Stomach (tissue), 9 donors: ENCODE data around the gene ELN. TPM values are rescaled to one million over a fixed set of nuclear protein-coding genes. Genes with fewer than 3 reads are reported as not detected.

Experiments
- DNase-seq, 2 donors: peaks; one replicate each; pipeline versions ENCODE4 v3.0.0 to v3.0.0-alpha.2; 2013 to 2019
- H3K27ac ChIP-seq, 5 donors: fragments of 200-600 bp in 4 of 5; sonication (generic) in 4 of 5; one replicate each; pipeline ENCODE4 v1.5.1; 2013 to 2019; ENCODE audit warnings: mild to moderate bottlenecking in 1 of 5, moderate library complexity in 1 of 5
- H3K27me3 ChIP-seq, 3 donors: fragments of 200-600 bp; sonication (generic); one replicate each; pipeline ENCODE4 v1.5.1; 2017 to 2019; ENCODE audit warnings: mixed run types in 1 of 3
- H3K36me3 ChIP-seq, 4 donors: fragments of 200-600 bp; sonication (generic); 1 replicate in 3 of 4; 2 replicates in 1 of 4; pipeline ENCODE4 v1.5.1; 2016 to 2019
- H3K4me1 ChIP-seq, 4 donors: fragments of 200-600 bp; sonication (generic); one replicate each; pipeline ENCODE4 v1.5.1; 2016 to 2019
- H3K4me3 ChIP-seq, 4 donors: fragments of 200-600 bp; sonication (generic) in 3 of 4; one replicate each; pipeline ENCODE4 v1.5.1; 2016 to 2019; ENCODE audit warnings: mild to moderate bottlenecking in 1 of 4
- H3K9me3 ChIP-seq, 4 donors: fragments of 200-600 bp; sonication (generic); one replicate each; pipeline ENCODE4 v1.5.1; 2016 to 2019
- CTCF ChIP-seq, 7 experiments: fragments of 450-650 bp in 4 of 7; fragments of 200-600 bp in 3 of 7; sonication (generic) in 3 of 7; IDR thresholded peaks; one replicate each; pipeline ENCODE4 v1.5.1; 2016 to 2019; ENCODE audit warnings: antibody characterized with exemption in 7 of 7, control low read depth in 2 of 7, mild to moderate bottlenecking in 1 of 7
- EP300 ChIP-seq: sonication (generic); formaldehyde crosslinking; IDR thresholded peaks from one replicate; pipeline ENCODE4 v1.6.1; 2017; ENCODE audit warnings: antibody characterized with exemption
- POLR2A ChIP-seq, 4 donors: fragments of 450-650 bp; IDR thresholded peaks; one replicate each; pipeline ENCODE4 v1.6.1; 2016; ENCODE audit warnings: antibody characterized with exemption in 4 of 4, control low read depth in 2 of 4, mild to moderate bottlenecking in 1 of 4, moderate library complexity in 1 of 4
- POLR2AphosphoS5 ChIP-seq, 3 donors: sonication (generic); formaldehyde crosslinking; IDR thresholded peaks; one replicate each; pipeline ENCODE4 v1.6.1; 2016; ENCODE audit warnings: antibody characterized with exemption in 3 of 3
- WGBS, 5 donors: extraction: QIAGEN DNeasy Blood & Tissue Kit in 3 of 5; methylation state at CpG; one replicate each; pipeline versions ENCODE4 v1.1.5 to v1.1.7; 2013 to 2018; 5-methylcytosine and 5-hydroxymethylcytosine counted together
- intact Hi-C: fragments of 100-400 bp; cut with DNase I; formaldehyde crosslinking; loops from one replicate; pipeline ENCODE4 v1.15.1; 2023; ENCODE audit warnings: low total_unique reads
- polyA plus RNA-seq, 3 donors: library from polyadenylated mRNA; stranded (reverse); fragments of 200-250 nt; gene quantifications; one replicate each; pipeline ENCODE4 v1.2.3, GENCODE V29; 2013
- total RNA-seq, 5 donors: library from RNA; depleted of rRNA; stranded (reverse); fragments of >200 nt; gene quantifications; one replicate each; pipeline versions ENCODE4 v1.1.0 to v1.2.3, GENCODE V29; 2014 to 2016
- donor health status: healthy with polysubstance abuse.
- donor health status: Bipolar disorder and iron deficiency.
- donor health status: healthy.

ELN gene
- total and polyA plus RNA-seq, 8 donors = 19.4 to 274 (median 66.5) TPM

- intact Hi-C loops = no loop called here
- no peak for DNase-seq
- TF ChIP-seq POLR2A (IDR thresholded peaks at IDR 0.05) (no peak), POLR2AphosphoS5 (IDR thresholded peaks at IDR 0.05) (no peak), CTCF (IDR thresholded peaks at IDR 0.05) (no peak), EP300 (no peak)
- 77 to 86% (median 80%) methylated on average over 7 of the region's 7 CpGs for WGBS, 5 donors
- Histone ChIP-seq H3K36me3 (no peaks in the 10 kb centered on the region), H3K4me1 (peaks cover 24 to 59% (median 44%) of the 10 kb centered on the region in 4 donors), H3K4me3 (no peak overlapping the region), H3K27ac (no peak overlapping the region), H3K9me3 (no peaks in the 10 kb centered on the region), H3K27me3 (peaks cover 0 to 6% (median 0%) of the 10 kb centered on the region in 3 donors)
Observed at GRCh38 chr7:73981933-73982332, 46.0 kb upstream of the ELN start.

- no peak for TF ChIP-seq EP300
- TF ChIP-seq POLR2A (IDR thresholded peaks at IDR 0.05) = no peak
- TF ChIP-seq CTCF (IDR thresholded peaks at IDR 0.05) = no peak
- peak in 2 of 3 donors; percentile 42 to 58 for TF ChIP-seq POLR2AphosphoS5 (IDR thresholded peaks at IDR 0.05)
- intact Hi-C loops = no loop called here
- H3K27ac ChIP-seq = peak overlapping the region in 2 of 5 donors; percentile 34 to 80
- DNase-seq = peak in 1 of 2 donors; percentile 87
- no peaks in the 10 kb centered on the region for H3K9me3 ChIP-seq
- 73 to 81% (median 78%) methylated on average over 13 to 22 of the region's 22 CpGs for WGBS, 5 donors
- no peak overlapping the region for H3K4me3 ChIP-seq
- H3K27me3 ChIP-seq = peaks cover 0 to 6% (median 0%) of the 10 kb centered on the region in 3 donors
- H3K36me3 ChIP-seq = no peaks in the 10 kb centered on the region
- peaks cover 23 to 55% (median 33%) of the 10 kb centered on the region in 4 donors for H3K4me1 ChIP-seq
Observed at GRCh38 chr7:73983437-73984164, 44.4 kb upstream of the ELN start.

- no peaks in the 10 kb centered on the region for H3K9me3 ChIP-seq
- H3K27me3 ChIP-seq = peaks cover 0 to 6% (median 0%) of the 10 kb centered on the region in 3 donors
- intact Hi-C loops = no loop called here
- peak in 1 of 2 donors; percentile 2 for DNase-seq
- 87 to 92% (median 91%) methylated on average over 19 of the region's 19 CpGs for WGBS, 5 donors
- H3K27ac ChIP-seq = peak overlapping the region in 2 of 5 donors; percentile 78 to 80
- no peak overlapping the region for H3K4me3 ChIP-seq
- H3K4me1 ChIP-seq = peaks cover 17 to 47% (median 23%) of the 10 kb centered on the region in 4 donors
- TF ChIP-seq EP300 = no peak
- TF ChIP-seq CTCF (IDR thresholded peaks at IDR 0.05) = no peak
- TF ChIP-seq POLR2AphosphoS5 (IDR thresholded peaks at IDR 0.05) = no peak
- no peak for TF ChIP-seq POLR2A (IDR thresholded peaks at IDR 0.05)
- no peaks in the 10 kb centered on the region for H3K36me3 ChIP-seq
Observed at GRCh38 chr7:73984481-73985205, 43.3 kb upstream of the ELN start.

- Histone ChIP-seq H3K36me3 (no peaks in the 10 kb centered on the region), H3K9me3 (no peaks in the 10 kb centered on the region), H3K27me3 (peaks cover 0 to 6% (median 0%) of the 10 kb centered on the region in 3 donors), H3K4me1 (peaks cover 17 to 47% (median 23%) of the 10 kb centered on the region in 4 donors), H3K27ac (peak overlapping the region; percentile 10 to 80 (median 69)), H3K4me3 (no peak overlapping the region)
- WGBS, 5 donors = 69 to 76% (median 74%) methylated on average over 5 to 13 of the region's 13 CpGs
- DNase-seq = peak in 1 of 2 donors; percentile 19
- intact Hi-C loops = no loop called here
- no peak for TF ChIP-seq POLR2AphosphoS5 (IDR thresholded peaks at IDR 0.05)
- TF ChIP-seq EP300 = no peak
- TF ChIP-seq CTCF (IDR thresholded peaks at IDR 0.05) = no peak
- no peak for TF ChIP-seq POLR2A (IDR thresholded peaks at IDR 0.05)
Observed at GRCh38 chr7:73985737-73986141, 42.2 kb upstream of the ELN start.
